ENCODE measurements around the gene ZNF778.
A peak's percentile ranks its signal among the peaks of the same experiment; 100 is the strongest.

ZNF778 gene

DNA sequence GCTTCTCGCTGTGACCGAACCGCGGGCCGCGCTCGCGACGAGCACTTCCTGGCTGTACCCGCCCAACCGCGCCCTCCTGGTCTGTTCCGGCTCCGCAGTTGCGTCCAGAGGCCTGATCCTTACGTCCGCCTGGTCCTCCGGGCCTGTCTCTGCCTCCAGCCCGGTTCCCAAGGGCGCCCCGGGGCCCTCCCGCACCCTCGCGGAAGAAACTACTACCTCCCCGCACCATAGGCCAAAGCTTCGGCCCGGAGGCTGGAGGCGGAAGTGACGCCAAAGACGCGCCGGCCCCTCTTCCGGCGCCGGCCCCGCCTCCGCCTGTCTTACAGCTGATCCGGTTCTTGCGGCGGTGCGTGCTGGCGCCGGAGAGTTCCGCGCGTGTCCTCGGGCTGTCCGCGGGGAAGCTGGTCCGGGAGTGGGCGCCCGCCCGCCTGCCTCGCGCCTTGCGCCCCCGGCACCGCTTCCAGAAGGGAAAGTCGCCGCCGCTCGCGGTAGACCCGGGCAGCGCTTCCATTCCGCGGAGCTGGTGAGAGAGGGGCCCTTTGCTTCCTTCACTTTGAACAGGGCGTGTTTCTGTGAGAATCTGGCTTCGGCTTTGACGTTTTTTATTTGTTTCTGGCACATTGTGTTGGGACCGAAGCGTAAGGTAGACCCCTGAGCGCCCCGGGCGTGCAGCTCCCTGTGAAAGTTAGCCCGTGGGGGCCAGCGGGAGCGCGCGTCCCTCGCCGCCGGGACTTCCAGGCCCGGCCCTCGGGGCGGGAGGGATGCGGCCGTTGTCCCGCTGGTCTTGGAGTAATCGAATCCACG is at the start of gene ZNF778:
Gene ZNF778 (plus strand): TSS at position 316 of the 804 bp plus-strand sequence. CDS start 3,425 bp downstream, outside the sequence.
- no peak for DNase-seq

GRCh38 chr16:89168381-89169189 is 48.9 kb upstream of the ZNF778 start:
- DNase-seq, result no peak

- no peak for DNase-seq
Observed at GRCh38 chr16:89169778-89170177, 47.7 kb upstream of the ZNF778 start.

GRCh38 chr16:89170346-89171215 is 46.9 kb upstream of the ZNF778 start:
- no peak for DNase-seq

DNA sequence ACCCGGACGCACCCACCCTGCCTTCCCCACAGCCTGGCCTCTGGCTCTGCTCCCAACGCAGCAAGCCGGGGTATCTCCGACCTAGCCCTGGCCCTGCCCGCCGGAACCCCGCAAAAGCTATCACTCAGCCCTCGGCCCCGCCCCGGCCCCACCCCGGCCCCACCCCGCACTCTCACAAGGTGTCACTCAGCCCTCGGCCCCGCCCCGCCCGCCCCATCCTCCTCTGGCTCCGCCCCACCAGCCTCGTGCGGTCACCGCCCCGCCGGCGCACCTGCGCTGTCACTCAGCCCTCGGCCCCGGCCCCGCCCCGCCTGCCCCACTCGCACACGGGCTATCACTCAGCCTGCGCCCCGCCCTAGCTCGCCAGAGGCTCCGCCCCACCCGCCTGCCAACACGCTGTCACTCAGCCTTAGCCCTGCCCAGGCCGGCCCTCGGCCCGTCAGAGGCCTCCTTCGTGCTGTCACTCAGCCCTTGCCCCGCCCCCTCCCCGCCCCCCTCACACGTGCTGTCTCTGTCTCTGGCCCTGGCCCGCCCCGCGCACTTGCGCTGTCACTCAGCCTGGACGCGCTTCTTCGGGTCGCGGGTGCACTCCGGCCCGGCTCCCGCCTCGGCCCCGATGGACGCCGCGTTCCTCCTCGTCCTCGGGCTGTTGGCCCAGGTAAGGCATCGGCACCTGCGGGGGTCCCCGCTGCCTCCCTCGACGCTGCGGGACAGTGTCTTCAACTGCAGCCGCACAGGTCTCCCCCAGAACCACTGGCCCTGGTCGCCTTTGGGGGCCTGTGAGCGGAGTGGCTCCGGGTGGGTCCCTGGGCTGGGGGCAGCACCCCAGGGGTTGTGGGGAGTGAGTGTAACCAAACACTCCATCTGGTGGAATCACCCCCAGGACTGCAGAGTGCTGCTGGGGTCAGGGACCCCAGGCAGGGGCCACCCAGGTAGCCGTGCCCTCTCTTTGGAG is 46.0 kb upstream of the ZNF778 start, which contains the start of gene CDH15:
Gene CDH15 (plus strand): TSS at position 533 of the 955 bp plus-strand sequence. CDS start 84 bp downstream, at position 617.
- DNase-seq, result peak; percentile 35

DNA sequence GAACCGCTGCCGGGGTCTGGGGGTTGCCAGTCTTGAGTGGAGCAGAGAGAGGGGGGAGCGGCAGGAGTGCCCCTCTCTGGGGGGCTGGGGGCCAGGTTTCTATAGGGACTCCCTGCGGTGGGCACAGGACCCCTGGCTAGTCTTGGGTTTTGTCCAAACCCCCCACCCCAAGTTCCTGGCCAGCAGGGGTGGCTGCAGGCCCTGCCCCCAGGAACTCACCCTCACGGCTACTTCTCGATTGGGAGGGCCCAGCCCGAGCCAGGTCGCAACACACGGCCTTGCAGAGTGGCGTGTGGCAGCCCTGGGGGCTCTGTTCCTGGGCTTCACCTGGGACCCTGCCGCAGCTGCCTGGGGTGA is 45.4 kb upstream of the ZNF778 start:
- DNase-seq, result no peak

DNA sequence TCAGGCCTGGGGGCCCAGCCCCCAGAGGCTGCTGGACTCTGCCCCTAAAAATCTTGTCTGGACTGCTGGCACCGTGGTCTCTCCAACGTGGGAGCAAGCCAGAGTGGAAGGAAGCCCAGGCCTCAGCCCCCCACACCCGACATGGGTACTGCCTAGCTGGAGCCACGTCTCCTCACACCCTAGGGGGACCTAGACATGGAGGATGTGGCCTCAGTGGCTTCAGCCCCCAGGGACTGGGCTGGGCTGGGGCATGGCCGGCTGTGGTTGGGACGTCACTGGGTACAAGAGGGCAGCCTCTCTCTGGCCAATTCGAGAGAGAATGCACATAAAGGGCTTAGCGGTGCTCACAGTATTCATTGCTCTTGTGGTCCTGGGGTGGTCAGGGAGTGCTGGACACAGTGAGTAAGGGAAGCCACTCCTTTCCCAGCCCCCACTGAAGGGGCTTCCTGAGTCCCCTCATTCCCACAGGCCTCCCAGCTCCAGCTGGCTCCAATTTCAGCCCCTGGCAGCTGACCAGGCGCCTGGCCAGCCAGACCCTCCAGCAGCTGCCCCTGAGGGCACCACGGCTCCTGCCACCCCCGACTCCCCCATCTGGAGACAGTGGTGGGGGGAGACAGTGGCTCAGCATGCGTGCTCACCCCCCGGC is 44.9 kb upstream of the ZNF778 start:
- DNase-seq, result no peak

GRCh38 chr16:89173174-89173921 is 44.2 kb upstream of the ZNF778 start:
- no peak for DNase-seq

GRCh38 chr16:89174055-89174827 is 43.3 kb upstream of the ZNF778 start:
- no peak for DNase-seq

DNA sequence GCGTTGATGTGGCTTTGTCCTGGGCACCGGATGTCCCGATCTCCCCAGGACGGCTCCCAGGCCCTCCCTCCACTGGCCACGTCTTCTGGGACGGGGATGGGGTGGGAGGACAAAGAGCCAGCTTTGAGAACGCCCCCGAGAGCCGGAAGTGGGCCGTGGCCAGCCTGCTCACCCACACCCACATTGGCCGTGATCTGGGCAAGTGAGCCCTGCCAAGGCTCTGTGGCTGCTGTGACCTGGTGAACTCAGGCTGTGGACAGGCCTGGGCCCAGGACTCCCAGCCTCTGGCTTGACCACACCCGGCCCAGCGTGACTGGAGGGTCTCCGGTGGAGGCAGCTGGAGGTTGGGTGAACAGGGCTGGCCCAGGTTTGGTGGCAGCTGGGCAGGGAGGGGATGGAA is 42.6 kb upstream of the ZNF778 start:
- DNase-seq, result no peak

DNA sequence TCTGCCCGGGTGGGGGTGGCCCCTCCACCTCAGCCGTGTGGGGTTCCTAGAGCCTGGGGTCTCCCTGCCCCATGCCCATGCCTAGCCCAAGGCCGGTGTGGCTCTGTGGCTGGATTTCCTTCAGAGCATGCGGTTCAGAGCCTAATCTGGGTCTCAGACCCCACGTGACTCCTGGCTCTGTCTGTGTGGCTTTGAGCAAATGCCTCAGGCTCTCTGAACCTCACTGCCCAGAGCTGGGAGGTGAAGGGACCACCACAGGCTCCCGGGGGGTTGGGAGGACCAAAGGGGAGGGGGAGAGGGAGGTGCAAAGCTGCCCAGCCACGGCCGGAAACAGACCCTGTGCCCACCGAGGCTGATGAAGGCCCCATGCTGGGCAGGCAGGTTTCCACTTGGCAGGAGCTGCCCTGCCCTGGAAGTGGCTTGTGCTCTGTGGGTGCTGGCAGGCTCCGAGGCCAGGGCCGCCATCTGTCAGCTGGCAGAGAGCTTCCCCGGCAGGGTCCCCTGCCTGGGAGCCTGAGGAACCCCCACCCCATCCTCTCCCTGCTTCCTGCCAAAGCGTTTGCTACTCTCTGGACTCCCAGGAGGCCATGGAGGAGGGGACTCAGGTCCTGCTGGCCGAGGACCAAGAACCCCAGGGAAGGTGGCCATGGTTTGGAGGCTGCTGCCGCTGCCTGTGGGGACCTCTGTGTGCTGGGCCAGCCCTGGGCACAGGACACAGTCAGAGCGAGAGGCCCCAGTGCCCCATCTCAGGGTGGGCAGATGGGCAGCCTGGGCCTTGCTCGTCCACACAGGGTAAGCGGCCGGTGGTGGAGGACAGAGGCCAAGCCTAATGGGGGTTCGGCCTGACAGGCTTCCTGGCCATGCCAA is 42.0 kb upstream of the ZNF778 start:
- no peak for DNase-seq

- no peak for DNase-seq
Observed at GRCh38 chr16:89176147-89176690, 41.3 kb upstream of the ZNF778 start.

DNA sequence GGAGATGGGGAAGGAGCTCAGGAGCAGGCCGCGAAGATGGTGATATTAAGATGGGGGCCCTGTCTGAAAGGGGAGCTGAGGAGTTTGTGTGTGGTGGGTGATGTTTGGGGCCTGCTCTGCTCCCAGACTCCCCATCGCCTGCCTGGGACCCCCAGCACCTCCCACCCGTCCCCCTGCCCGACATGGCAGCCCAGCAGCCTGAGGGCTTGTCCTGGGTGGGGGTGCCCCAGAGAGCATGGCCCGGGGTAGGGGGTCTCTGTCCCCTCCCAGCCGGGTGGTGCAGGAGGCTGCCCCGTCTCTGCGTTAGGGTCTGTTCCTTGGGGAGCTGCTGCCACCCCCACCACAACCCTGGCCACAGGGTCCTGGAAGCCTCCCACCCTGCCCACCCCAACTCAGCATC is 40.8 kb upstream of the ZNF778 start:
- DNase-seq, result no peak

GRCh38 chr16:89177501-89177900 is 40.0 kb upstream of the ZNF778 start:
- DNase-seq, result no peak

GRCh38 chr16:89178453-89179147 is 38.9 kb upstream of the ZNF778 start:
- no peak for DNase-seq

DNA sequence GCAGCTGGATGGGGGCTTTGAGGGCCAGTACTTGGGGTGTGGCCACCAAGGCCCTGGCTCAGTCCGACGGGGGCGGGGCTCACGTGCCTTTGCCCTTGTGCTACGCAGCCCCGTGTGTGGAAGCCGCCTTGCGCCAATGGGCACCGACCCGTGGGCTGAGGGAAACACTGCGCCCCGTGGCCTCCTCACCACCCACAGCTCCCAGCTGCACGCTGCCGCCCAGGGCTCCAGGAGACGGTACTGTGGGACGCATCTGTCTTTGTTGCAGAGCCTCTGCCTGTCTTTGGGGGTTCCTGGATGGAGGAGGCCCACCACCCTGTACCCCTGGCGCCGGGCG is 38.4 kb upstream of the ZNF778 start:
- no peak for DNase-seq

DNA sequence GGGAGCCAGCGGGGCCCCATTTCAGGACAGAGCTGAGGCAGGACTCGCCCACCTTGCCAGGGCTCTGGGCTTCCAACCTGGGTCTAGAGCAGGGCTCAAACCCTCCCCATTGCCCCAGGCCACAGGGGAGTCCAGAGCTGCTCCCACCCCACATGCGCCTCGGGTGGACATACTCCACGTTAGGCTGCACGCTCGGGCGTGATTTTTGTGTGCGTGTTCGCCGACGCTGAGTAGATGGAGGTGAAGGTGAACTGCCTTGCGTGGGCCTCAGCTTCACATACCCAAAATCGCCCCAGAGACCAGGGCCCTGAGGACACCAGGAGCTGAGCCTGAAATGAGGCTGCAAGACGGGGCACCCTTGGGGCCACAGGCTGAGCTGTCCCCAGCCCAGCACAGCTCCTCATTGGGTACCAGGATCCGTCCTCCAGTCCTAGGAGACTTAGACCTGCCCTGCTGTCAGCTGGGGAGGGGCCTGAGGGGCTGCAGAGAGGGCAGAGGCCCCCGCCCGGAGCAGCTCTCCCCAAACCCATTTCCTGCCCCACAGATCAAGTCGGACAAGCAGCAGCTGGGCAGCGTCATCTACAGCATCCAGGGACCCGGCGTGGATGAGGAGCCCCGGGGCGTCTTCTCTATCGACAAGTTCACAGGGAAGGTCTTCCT is 37.7 kb upstream of the ZNF778 start:
- DNase-seq, result no peak
